ENCODE results near the gene SUGCT.

SUGCT gene

GRCh38 chr7:40836218-40836617 lies 701.4 kb downstream of the SUGCT start:
- Histone ChIP-seq H3K4me3 (ENCODE audit: low read depth, low read length) (no peak overlapping the region), H3K9me3 (ENCODE audit: severe bottlenecking) (no peaks in the 10 kb centered on the region), H3K27me3 (ENCODE audit: insufficient read depth, low read depth, severe bottlenecking) (no peaks in the 10 kb centered on the region), H3K27ac (no peak overlapping the region), H3K36me3 (no peaks in the 10 kb centered on the region)
- no peak for DNase-seq
- TF ChIP-seq CTCF (IDR thresholded peaks at IDR 0.05; ENCODE audit: low read depth, low read length) = no peak

GRCh38 chr7:40839881-40840280 lies 705.1 kb downstream of the SUGCT start:
- no peak for DNase-seq
- no peak overlapping the region for H3K4me3 ChIP-seq (ENCODE audit: low read depth, low read length)
- no peaks in the 10 kb centered on the region for H3K9me3 ChIP-seq (ENCODE audit: severe bottlenecking)
- no peak overlapping the region for H3K27ac ChIP-seq
- no peak for TF ChIP-seq CTCF (IDR thresholded peaks at IDR 0.05; ENCODE audit: low read depth, low read length)
- no peaks in the 10 kb centered on the region for H3K27me3 ChIP-seq (ENCODE audit: insufficient read depth, low read depth, severe bottlenecking)
- H3K36me3 ChIP-seq = no peaks in the 10 kb centered on the region

- TF ChIP-seq CTCF (IDR thresholded peaks at IDR 0.05; ENCODE audit: low read depth, low read length) = no peak
- no peaks in the 10 kb centered on the region for H3K9me3 ChIP-seq (ENCODE audit: severe bottlenecking)
- H3K27me3 ChIP-seq (ENCODE audit: insufficient read depth, low read depth, severe bottlenecking) = no peaks in the 10 kb centered on the region
- no peak for DNase-seq
- no peaks in the 10 kb centered on the region for H3K36me3 ChIP-seq
- no peak overlapping the region for H3K4me3 ChIP-seq (ENCODE audit: low read depth, low read length)
- no peak overlapping the region for H3K27ac ChIP-seq
Measured at GRCh38 chr7:40840990-40841389, 706.2 kb downstream of the SUGCT start.

- no peak for TF ChIP-seq CTCF (IDR thresholded peaks at IDR 0.05; ENCODE audit: low read depth, low read length)
- no peaks in the 10 kb centered on the region for H3K36me3 ChIP-seq
Measured at GRCh38 chr7:40842641-40843040, 707.8 kb downstream of the SUGCT start.

GRCh38 chr7:40843338-40843985 lies 708.7 kb downstream of the SUGCT start:
- no peaks in the 10 kb centered on the region for H3K27me3 ChIP-seq (ENCODE audit: insufficient read depth, low read depth, severe bottlenecking)
- no peak overlapping the region for H3K27ac ChIP-seq
- no peak overlapping the region for H3K4me3 ChIP-seq (ENCODE audit: low read depth, low read length)
- no peak for DNase-seq
- no peaks in the 10 kb centered on the region for H3K9me3 ChIP-seq (ENCODE audit: severe bottlenecking)
- TF ChIP-seq CTCF (IDR thresholded peaks at IDR 0.05; ENCODE audit: low read depth, low read length) = no peak
- H3K36me3 ChIP-seq = no peaks in the 10 kb centered on the region

More at GRCh38 chr7:40842641-40843040, 707.8 kb downstream of the SUGCT start:
- DNase-seq = no peak
- H3K9me3 ChIP-seq (ENCODE audit: severe bottlenecking) = no peaks in the 10 kb centered on the region
- no peak overlapping the region for H3K27ac ChIP-seq
- H3K4me3 ChIP-seq (ENCODE audit: low read depth, low read length) = no peak overlapping the region
- H3K27me3 ChIP-seq (ENCODE audit: insufficient read depth, low read depth, severe bottlenecking) = no peaks in the 10 kb centered on the region

- no peaks in the 10 kb centered on the region for H3K27me3 ChIP-seq (ENCODE audit: insufficient read depth, low read depth, severe bottlenecking)
Measured at GRCh38 chr7:40845943-40846342, 711.1 kb downstream of the SUGCT start.

More at GRCh38 chr7:40845943-40846342, 711.1 kb downstream of the SUGCT start:
- no peak overlapping the region for H3K4me3 ChIP-seq (ENCODE audit: low read depth, low read length)
- TF ChIP-seq CTCF (IDR thresholded peaks at IDR 0.05; ENCODE audit: low read depth, low read length) = no peak
- DNase-seq = no peak
- H3K9me3 ChIP-seq (ENCODE audit: severe bottlenecking) = no peaks in the 10 kb centered on the region
- no peak overlapping the region for H3K27ac ChIP-seq
- no peaks in the 10 kb centered on the region for H3K36me3 ChIP-seq

Measured in WERI-Rb-1 (cell line).